HG03139 (cell line): ENCODE data around the gene DGCR8.
"Not testable (repeated sequence)": the region's sequence is repeated elsewhere in the genome, so short reads cannot be mapped to it uniquely, and the experiment has no call there.

Source experiments
- ATAC-seq: cut with Tn5 transposase; IDR thresholded peaks from one replicate; pipeline ENCODE4 v1.9.1; 2021; ENCODE audit not compliant: unreplicated experiment

DGCR8 gene

DNA sequence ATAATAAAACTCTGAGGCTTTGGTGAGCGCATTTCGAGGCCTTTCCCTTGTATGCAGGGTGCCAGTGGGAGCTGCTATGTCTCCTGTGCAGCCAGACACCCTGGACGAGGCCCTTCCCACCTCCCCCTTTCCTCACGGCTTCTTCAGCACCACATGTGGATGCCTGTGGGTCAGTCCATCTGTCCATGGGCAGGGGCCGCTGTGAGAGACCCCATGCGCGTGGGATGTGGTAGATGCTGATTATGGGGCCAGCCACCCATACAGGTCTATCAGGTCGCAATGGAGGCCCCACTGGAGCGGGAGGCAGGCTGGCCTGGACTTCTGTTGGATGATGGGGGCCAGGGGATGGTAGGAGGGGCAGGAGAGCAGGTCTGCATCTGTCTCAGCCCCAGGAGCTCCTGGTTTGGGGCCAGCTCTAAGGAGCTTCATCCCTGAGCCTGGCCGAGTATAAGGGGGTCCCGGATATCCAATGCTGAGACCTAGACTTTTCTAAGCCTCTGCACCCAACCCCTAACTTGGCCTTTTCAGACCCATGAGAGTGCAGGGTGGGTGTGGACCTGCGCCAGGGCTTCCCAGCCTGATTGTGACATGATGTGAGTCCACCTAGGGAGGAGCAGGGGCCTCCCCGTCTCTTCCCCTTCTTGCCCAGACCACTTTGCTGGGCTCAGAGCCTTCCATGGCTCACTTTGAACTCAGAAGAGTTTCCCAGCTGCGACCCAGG is 14.0 kb upstream of the DGCR8 start:
- ATAC-seq = no peak

DNA sequence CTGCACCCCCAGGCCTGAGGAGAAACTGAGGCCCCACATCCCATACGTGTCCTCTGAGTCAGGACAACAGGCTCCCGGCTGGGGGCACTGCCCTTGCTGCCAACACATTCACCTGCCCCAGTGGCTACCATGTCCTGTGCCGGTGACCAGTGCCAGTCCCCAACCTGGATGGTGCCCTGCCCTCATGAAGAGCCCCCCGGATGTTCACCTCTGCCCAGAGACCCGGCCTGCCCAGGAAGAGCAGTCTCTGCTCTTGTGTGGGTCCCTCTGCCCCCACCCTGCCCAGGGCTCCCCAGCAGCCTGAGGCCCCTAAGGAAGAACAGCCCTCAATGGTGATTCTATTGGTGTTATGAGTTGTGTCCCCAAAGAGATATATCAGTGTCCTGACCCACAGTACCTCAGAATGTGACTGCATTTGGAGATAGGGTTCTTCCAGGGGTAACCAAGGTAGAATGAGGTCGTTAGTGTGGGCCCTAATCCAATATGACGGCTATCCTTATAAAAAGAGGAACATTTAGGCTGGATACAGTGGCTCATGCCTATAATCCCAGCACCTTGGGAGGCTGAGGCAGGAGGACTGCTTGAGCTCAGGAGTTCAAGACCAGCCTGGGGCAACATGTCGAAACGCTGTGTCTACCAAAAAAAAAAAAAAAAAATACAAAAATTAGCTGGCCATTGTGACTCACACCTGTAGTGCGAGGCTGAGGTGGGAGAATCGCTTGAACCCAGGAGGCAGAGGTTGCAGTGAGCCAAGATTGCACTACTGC is 13.2 kb upstream of the DGCR8 start:
- no peak for ATAC-seq

DNA sequence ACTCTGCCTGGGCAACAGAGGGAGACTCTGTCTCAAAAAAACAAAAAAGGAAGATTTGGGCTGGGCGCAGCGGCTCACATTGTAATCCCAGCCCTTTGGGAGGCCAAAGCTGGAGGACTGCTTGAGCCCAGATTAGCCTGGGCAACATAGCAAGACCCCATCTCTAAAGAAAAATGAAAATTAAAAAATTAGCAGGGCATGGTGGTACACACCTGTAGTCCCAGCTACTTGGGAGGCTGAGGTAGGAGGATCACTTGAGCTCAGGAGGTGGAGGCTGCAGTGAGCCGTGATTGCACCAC is 12.7 kb upstream of the DGCR8 start:
- not testable (repeated sequence) for ATAC-seq

DNA sequence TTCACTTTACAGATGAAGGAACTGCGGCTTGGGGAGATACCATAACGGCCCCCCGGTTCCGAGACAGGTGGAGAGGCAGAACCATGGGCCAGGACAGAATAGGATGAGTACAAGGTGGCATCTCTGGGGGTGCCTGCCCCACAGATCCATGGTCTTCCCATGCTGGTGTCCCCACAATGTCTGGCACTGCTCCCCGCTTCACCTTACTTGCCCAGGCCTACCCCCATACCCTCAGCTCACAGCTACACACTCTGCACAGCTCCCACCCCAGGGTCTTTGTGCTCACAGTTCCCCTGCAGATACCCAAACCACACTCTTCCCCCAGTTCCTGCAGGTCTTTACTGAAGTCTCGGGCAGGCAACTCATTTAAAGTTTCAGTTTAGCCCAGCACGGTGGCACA is 11.4 kb upstream of the DGCR8 start:
- no peak for ATAC-seq

DNA sequence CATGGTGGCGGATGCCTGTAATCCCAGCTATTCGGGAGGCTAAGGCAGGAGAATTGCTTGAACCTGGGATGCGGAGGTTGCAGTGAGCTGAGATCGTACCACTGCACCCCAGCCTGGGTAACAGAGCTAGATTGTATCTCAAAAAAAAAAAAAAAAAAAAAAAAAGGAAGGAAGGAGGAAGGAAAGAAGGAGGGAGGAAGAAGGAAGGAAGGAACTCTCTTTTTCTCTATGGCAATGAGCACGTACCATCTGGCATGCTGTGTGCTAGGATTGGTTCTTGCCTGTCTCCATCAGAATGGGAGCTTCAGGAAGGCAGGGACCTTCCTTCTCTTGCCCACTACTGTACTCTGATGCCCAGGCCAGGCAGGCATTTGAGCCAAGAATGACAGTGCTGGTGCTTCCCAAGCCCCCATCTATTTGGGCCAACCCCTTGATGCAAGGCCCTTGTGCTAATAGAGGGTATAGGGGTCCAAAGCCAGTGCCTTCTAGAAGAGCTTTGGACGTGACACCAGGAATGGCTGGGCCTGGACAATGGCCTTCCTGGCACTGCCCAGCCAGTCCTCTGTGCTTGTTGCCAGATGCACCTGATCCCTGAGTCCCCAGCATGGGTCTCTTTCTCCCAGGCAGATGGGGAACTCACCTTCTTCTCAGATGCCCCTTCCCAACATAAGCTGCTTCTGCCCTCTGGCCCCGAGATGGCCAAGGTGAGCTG is 10.6 kb upstream of the DGCR8 start:
- ATAC-seq = no peak

DNA sequence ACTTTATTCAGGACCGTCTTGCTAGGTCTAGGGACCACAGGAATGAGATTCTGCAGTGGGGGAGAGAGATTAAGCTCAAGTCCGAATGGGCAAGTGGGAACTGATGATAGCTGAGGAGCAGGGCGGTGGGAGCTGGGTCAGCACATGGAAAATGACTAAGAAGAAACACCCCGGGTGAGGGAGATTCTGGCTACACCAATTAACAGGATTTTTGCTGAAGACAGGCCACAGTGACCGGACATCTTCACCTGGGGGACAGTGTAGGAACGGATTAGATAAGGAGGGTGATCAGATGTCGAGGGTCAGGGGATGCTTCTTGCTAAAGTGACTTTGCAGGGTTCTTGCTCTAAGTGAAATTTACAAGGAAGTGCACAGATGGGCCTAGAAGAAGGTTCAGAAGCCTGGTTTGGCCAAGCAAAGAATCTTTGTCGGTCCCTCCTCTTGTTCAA is 8.5 kb upstream of the DGCR8 start:
- no peak for ATAC-seq

DNA sequence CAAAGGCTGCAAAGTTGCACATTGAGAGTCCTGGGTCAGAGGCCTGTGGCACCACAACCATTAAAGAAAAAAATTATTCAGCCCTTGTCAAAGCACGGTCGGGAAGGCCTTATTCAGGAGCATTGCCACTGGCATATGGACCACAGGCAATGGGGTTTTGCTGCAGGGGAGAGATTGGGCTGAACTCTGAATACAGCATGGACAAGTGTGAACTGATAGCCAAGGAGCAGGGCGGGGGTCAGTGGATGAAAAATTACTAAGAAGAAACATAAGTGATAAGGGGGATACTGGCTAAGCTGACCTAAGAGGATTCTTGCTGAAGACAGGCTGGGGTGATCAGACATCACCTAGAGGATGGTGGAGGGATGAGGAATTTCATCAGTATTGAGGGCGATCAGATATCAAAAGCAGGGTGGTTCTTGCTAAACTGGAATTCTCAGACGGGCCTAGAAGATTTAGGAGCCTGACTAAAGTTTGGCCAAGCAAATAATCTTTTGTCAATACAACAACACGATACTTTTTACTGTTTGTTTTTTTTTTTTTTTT is 3.3 kb upstream of the DGCR8 start:
- ATAC-seq = no peak

DNA sequence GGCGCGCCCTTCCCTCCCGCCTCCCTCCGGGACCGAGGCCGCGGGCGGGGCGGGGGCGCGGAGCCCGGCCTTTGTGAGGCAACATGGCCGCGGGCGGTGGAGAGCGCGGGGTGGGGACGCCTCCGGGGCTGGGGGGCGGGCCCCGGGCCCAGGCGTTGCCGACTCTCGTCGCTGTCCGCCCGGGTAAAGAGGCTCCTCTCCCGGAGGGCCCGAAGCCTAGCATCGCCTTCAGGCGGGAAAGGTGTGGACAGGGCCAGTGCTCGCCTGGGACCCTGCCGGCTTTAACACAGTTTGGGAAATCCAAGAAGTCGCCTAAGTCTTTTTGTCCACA is 369 bp downstream of the DGCR8 start:
- peak; percentile 40 for ATAC-seq

DNA sequence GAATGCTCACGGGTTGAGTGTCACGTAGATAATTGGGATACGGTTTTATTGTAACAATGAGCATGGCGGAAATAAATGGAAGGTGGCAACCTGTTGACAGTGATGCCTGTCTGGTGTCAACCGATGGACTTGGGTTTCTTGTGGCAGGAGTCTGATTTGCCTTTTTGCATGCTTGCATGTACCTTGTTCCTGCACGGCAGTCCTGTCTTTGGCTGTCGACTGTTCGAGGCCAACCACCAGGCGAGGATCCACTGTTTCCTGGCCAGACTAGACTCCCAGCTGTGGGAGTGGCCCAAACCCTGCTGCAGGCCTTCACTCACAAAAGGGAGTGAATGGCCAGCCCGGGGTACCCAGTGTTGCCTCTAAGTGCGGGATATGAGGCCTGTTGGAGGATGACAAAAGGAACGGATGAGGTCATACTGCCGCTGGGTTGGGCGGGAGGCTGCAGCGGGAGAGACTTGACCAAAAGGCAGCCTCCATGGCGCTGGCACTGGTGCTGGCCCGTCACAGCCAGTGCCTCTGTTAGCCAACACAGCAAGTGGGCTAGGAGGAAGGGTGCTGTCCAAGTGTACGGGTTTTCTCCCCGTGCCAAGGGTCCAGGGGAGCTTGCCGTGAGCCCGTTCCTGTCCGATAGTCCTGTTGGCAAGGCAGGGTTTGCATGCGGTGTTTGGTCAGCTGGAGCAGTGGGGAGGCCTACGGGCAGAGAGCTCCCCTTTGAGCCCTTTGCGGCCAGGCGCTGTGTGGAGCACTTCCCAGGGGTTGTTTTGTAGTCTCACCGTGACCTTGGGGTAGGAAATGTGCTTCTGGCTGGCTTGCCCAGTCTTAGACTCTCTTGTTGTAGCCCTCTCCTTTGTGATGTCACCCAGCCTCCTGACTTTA is 974 bp downstream of the DGCR8 start:
- no peak for ATAC-seq

DNA sequence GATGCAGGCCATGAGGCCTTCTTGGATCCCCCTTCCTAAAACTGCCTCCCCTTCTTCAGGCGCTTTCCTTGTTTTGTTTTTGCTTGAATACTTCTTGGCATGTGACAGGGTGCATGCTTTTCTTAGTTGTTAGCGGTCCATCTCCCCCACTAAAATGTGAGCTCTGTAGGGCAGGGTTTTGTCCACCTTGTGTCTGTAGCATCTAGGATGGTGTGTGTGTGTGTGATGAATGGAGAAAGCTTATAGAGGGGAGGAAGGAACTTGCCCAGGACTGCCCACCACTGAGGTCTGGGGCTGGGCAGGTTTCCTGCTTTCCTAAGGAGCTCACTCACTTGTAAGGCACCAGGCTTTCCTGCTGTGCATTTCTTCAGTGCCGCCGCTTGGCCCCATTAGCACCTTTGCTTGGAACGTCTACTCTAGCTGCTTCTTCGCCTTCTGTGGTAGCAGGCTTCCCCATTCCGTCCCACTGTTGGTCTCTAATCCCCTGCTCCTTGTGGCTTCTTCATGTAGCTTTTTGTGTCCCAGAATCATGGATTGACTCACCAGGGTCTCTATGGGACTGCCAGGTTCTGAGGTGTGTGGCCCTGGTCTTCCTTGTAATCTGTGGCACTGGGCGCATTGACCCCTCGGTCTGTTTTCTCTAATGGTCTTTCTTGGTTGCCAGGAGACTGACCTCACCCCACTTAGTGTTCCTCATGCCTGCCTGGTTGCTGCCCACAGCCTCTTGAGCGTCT is 3.3 kb downstream of the DGCR8 start:
- no peak for ATAC-seq

DNA sequence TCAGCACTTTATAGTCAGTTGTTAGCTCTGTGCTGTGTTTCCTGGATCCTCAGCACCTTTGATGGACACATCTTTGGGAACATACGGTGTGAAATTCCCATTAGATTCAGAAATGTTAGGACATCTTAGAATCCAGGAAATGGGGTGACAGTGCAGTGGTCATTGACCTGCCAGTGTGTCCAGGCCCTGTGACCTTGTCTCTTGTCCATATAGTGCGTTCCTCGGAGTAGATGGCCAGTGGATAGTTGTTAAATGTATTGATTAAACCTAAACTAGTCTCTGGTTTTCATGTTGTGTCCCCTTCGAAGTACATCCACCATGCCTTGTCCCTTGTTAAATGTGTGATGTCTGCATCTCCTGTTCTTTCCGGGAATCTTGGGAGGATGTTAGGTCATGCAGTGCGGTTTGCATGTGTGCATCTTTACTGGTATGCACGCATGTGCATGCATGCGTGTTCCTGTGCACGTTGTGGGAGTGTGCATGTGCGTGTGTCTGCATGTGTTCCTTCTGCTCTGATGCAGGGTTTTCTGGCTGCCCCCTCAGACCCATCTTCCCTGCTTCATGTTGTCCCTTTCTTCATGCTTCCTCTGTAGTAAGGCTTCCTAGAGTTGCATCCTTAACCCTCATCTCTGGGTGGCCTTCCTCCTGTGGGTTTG is 4.0 kb downstream of the DGCR8 start:
- no peak for ATAC-seq

DNA sequence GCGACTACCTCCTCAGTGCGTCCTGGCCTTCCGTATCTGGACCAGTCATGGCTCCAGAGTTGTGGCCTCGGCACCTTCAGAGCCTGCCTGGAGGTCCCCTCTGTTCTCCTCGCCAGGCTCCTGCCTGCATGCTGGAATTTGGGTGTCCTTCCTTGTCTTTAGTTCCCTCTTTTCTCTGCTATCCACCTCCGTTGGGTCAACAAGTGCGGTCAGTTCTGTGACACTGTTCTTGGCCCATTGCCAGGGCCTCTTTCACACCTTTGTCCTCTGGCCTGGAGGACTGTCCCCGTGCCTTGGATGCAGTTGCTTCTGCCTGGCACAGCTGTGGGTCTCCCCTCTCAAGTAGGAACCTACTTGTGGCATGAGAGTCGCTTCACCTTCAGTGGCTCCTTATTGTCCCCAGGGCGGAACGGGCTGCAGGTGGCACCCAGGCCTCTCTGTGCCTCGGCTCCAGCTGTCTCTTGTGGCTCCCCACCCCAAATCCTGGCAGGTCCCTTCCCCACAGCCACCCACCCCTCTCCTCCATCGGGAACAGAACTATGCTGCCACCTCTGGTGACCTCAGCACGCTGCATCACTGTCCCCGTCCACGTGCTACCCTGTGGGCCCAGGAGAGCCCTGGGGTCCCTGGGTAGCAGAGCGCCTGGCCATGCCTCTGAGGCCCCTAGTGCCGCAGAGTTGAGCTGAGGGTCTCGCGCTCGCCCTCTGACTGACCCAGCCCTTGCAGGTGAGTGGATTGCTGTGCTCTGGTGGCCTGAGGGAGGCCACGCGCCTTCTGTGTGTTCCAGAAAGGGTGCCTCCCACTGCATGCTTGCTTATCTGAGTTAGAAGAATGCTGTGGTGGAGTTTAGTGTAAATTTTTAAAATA is 4.7 kb downstream of the DGCR8 start:
- no peak for ATAC-seq

DNA sequence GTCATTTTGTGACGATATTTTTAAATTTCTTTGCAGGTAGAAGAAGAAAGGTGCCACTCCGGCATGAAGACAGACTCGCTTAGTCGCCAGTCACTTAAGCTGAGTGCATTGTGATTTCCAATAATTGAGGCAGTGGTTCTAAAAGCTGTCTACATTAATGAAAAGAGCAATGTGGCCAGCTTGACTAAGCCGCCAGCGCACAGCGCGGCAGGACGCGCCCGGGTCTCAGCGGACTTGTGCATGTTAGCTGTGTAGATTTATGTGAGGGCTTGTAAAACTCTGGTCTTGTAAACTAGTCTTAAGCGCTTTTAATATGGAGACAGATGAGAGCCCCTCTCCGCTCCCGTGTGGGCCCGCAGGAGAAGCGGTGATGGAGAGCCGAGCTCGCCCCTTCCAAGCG is 5.6 kb downstream of the DGCR8 start:
- ATAC-seq = no peak

DNA sequence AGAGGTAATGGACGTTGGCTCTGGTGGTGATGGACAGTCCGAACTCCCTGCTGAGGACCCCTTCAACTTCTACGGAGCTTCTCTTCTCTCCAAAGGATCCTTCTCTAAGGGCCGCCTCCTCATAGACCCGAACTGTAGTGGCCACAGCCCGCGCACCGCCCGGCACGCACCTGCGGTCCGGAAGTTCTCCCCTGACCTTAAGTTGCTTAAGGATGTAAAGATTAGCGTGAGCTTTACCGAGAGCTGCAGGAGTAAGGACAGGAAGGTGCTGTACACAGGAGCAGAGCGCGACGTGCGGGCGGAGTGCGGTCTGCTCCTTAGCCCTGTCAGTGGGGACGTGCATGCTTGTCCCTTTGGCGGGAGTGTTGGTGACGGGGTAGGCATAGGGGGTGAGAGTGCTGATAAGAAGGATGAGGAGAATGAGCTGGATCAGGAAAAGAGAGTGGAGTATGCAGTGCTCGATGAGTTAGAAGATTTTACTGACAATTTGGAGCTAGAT is 6.1 kb downstream of the DGCR8 start:
- no peak for ATAC-seq

DNA sequence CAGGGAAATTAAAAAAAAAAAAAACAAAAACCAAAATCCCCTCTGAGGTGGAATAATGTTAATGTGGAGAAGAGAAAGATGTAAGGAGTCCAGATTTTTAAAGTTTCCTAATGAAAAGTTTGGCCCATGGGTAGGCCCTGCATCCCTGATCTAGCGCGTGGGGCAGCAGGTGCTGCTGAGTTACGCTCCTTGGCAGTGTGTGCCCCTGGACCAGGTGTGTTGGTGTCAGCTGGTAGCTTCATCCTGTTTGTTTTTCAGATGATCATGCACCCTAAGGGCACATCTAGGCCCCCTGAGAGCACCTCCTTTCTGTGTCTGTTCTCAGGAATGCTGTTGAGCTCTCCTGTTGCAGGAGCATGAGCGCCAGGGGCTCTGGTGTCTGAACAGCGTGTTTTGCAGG is 6.7 kb downstream of the DGCR8 start:
- no peak for ATAC-seq

DNA sequence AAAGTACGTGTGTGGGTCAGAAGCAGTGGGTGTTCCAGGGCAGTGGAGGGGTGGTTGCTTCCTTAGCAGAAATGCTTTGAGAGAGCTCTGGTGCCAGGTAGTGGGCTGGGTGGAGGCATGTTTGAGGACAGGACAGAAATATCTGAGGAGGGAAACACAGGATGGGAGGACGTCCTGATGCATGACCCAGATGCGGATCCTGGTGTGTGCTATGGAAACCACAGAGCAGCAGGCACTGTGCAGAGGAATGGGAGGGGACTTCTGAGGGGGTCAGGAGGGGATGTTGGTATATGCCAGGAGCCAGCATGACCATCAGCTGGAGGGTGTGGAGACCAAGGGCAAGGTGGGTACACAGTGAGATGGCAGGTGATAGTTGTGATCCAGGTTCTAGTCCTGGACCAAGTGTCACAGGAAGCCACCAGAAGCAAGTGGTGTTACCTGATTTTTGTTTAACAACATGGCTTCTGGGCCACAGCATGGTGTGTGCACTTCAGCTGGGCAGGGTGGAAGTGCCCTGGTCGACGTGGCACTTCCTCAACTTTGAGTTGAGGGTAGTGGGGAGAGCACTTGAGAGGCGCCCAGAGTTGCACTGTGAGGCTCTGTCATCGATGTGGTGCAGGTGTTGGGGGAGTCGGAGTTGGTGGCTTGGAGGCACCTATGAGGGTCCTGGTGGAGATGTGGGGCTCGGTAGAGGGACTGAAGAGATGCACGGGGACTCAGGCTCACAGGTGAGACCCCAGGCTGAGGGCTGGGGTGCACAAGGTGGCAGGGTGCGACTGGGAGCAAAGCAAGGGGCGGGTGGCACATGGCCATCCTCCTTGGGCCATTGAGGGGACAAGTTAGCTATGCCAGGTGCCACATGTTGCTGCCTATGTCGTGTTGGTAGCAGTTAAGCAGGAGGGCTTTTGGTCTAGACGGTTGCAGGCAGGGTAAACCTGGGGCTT is 7.5 kb downstream of the DGCR8 start:
- ATAC-seq = no peak

DNA sequence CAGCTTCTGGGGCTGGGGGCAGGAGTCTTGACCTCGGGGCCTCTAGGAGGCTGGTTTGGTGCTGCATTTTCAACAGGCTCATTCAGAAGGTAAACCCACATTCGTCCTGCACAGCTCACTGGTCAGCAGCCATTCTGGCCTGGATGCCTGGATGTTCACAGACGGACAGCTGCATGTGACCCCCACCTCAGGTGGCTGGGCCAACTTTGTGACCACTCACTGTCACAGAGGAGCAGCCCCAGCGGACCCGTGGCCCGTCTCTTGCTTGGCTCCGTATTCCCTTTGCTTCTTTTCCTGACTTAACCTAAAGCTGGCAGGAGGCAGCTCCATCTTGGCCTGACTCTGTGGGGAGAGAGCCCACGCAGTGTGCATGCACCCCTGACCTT is 8.2 kb downstream of the DGCR8 start:
- no peak for ATAC-seq
